GM19099 (cell line): ENCODE measurements around the gene SND1.

Experiments
- POLR2A ChIP-seq: IDR thresholded peaks from 3 replicates; pipeline ENCODE4 v1.6.1; 2011; ENCODE audit warnings: low read depth; ENCODE audit not compliant: insufficient read length; ENCODE audit errors: extremely low read depth

Gene SND1

GRCh38 chr7:127758845-127759244, 106.9 kb downstream of the SND1 start:
- no peak for TF ChIP-seq POLR2A

GRCh38 chr7:127759945-127760421, 108.0 kb downstream of the SND1 start:
- no peak for TF ChIP-seq POLR2A

- no peak for TF ChIP-seq POLR2A
Measured at GRCh38 chr7:127760436-127761031, 108.5 kb downstream of the SND1 start.

- TF ChIP-seq POLR2A, result no peak
Measured at GRCh38 chr7:127761196-127761595, 109.2 kb downstream of the SND1 start.

GRCh38 chr7:127764681-127765080, 112.7 kb downstream of the SND1 start:
- no peak for TF ChIP-seq POLR2A

- TF ChIP-seq POLR2A, result no peak
Measured at GRCh38 chr7:127765150-127765549, 113.2 kb downstream of the SND1 start.

- TF ChIP-seq POLR2A, result no peak
Measured at GRCh38 chr7:127766831-127767459, 115.0 kb downstream of the SND1 start.

GRCh38 chr7:127768241-127768640, 116.2 kb downstream of the SND1 start:
- no peak for TF ChIP-seq POLR2A

- no peak for TF ChIP-seq POLR2A
Measured at GRCh38 chr7:127769137-127769536, 117.1 kb downstream of the SND1 start.

GRCh38 chr7:127769696-127770400, 117.9 kb downstream of the SND1 start:
- TF ChIP-seq POLR2A, result no peak

GRCh38 chr7:127770885-127771284, 118.9 kb downstream of the SND1 start:
- no peak for TF ChIP-seq POLR2A

- TF ChIP-seq POLR2A, result no peak
Measured at GRCh38 chr7:127771707-127772106, 119.7 kb downstream of the SND1 start.

GRCh38 chr7:127776776-127777386, 124.9 kb downstream of the SND1 start:
- no peak for TF ChIP-seq POLR2A

GRCh38 chr7:127780489-127780888, 128.5 kb downstream of the SND1 start:
- no peak for TF ChIP-seq POLR2A

GRCh38 chr7:127781081-127781480, 129.1 kb downstream of the SND1 start:
- TF ChIP-seq POLR2A, result no peak

- TF ChIP-seq POLR2A, result no peak
Measured at GRCh38 chr7:127782075-127782474, 130.1 kb downstream of the SND1 start.
